NCI-H446 (cell line): ENCODE data around the gene RRAD.

Experiments
- DNase-seq, 2 experiments: peaks; one replicate each; lab custom pipeline; 2025; lab: John Stamatoyannopoulos, UW

The RRAD gene

DNA sequence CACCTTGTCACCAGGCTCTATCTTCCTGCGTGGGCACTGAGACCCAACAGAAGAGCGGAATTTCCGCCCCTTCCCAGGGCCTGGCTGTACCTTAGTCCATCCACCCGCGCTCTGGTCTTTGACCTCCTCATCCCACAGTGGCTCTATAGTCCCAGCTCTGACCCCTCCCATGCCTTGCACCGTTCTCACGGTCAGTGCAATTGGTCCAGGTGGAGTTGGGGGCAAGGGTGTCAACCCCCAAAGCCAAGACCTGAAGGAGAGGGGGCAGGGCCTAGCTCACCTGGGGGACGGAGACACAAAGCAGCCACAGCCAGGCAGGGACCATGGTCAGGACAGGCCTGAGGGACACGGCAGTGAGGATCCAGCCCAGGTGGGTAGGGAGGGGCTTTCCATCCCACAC is 7.6 kb downstream of the RRAD start:
- no peak for DNase-seq

DNA sequence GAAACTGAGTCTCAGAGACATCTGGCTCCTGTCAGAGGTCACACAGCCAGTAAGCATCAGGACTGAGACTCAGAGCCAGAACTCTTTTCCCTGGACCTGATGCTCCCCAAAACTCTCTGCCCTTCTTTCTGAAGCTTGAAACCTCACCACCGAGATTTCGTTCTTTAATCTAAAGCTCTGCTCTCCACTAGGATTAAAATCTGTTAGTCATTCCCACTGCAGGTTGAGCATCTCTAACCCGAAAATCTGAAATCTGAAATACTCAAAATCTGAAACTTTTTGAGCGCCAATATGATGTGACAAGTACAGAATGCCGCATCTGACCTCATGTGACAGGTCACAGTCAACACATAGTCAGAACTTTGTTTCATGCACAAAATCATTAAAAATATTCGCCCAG is 8.8 kb downstream of the RRAD start:
- no peak for DNase-seq

DNA sequence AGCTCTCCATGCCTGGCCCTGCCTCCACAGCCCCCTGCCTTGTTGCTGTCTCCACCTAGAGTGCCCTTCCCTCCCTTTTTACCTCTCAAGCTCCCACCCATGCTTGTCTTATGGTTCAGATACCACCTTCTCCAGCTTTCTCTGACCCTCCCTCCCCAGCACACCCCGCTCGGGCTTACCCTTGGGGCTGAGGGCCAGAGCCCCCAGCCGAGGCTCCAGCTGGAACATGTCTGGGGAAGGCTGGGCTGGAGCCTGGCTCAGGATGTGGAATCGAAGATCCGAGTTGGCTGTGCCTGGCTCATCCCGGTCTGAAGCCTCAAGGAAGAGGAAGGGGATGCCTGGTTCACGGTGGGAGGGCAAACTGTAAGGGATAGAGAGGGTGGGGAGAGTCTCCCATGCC is 10.3 kb downstream of the RRAD start:
- DNase-seq: no peak

GRCh38 chr16:66914541-66914940 is 10.8 kb downstream of the RRAD start:
- DNase-seq: no peak

DNA sequence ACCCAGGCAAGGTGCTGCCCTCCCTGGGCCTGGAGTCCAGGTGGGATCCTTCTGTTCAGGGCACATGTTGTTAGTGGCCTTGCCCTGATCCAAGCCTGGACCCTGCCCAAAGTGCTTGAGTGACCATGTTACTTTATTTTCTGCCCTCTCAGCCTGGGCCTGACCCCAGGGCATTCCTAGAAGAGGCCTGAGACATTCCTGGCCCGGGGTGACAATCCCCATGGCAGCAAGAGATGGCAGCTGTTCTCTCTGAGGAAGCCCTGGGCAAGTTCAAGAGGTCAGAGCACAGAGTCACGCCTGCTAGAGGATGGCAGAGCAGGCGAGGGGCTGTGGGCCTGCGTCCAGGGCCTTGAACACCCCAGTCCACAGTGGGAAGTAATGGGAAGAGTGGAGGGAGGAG is 11.6 kb downstream of the RRAD start:
- no peak for DNase-seq

DNA sequence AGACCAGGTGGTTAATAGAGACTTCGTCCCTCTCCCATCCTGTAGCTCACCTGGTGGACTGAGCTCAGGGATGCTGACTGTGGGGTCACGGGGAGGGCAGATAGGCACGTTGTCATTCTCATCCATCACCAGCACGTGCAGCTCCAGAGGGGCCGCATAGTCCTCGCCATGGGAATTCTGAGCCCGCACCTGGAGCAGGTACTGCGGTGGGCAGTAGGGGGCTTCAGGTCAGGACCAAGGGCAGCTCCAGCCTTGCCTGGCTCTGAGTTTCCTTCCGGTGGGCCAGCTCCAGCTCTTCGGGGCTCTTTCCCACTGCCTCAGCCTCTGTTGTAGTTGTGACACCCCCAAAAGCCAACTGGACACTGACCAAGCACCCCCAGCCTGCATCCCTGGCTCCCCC is 12.3 kb downstream of the RRAD start:
- no peak for DNase-seq

DNA sequence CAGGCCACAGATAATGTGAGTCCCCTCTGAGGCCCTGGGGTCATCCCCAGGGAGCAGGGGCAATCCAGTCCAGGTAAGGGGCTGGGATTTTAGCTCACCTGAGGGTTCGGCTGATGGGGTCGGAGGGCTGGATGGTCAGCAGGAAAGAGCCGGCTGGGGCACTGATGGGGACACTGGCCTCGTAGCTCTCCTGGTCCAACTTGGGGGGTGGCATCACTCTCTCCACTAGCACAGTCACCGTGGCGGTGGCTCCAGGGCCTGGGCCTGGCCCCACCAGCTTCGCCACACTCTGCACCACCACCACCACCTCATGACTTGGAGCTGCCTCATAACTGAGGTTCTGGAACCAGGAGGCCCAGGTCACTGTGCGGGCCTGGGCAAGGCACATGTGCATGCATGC is 13.5 kb downstream of the RRAD start:
- DNase-seq: no peak

- no peak for DNase-seq
Measured at GRCh38 chr16:66911112-66911511, 14.2 kb downstream of the RRAD start.

GRCh38 chr16:66910175-66910940 is 15.0 kb downstream of the RRAD start:
- DNase-seq: no peak

GRCh38 chr16:66908762-66909559 is 16.4 kb downstream of the RRAD start:
- DNase-seq: no peak

DNA sequence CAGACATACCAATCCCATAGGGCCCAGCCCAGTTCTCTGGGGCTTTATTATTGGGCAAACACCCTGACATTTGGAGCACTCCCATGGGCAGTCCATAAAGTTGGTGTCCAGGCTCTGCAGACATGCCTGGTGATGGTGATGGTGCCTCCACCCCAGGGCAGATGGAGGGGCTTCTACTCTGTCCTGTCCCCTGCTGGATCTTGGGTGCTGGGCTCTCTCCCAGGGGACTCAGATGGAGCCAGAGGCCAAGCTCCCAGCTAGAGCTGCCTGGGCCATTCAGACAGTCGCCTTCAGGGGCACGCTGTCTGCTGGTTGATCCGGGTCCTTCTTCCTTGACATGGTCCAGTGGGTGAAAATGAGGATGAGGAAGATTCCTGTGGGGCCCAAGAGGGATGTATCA is 17.2 kb downstream of the RRAD start:
- no peak for DNase-seq

GRCh38 chr16:66906916-66907836 is 18.2 kb downstream of the RRAD start:
- DNase-seq: no peak

DNA sequence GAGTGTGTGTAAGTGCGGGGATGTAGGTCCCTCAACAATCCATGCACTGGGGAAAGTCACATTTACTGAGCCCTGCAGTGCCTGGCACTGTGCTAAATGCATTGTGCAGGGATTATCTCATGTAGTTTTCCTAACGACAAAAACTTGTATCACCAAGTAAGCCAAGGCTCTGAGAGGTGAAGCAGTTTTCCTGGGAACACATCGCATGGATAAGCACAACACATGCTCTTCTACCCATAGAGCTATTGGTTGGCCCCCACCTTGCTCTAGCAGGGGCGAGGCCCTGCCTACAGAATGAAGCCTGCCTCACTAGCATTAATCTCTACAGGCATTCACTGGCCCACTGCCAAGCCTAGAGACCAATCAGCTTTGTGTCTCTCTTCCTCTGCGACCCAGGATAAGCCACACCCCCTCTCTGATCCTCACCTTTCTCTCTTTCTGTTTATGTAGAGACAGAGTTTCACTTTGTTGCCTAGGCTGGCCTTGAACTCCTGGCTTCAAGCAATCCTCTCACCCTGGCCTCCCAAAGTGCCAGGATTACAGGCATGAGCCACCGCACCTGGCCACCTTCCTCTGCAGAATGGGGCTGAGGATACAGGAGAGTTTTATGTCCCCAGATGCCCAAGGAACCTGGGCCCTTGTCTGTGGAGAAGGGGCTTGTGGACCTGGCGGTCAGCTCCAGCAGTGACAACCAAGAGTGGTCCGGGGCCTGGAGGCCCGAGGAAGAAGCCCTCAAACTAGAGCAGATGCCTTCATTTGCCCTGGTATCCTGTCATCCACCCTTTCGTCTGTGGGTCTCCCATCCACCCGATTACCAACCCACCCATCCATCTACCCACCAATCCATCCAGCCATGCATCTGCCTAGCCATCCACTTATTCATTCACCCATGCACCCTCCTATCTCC is 19.4 kb downstream of the RRAD start:
- DNase-seq: no peak

DNA sequence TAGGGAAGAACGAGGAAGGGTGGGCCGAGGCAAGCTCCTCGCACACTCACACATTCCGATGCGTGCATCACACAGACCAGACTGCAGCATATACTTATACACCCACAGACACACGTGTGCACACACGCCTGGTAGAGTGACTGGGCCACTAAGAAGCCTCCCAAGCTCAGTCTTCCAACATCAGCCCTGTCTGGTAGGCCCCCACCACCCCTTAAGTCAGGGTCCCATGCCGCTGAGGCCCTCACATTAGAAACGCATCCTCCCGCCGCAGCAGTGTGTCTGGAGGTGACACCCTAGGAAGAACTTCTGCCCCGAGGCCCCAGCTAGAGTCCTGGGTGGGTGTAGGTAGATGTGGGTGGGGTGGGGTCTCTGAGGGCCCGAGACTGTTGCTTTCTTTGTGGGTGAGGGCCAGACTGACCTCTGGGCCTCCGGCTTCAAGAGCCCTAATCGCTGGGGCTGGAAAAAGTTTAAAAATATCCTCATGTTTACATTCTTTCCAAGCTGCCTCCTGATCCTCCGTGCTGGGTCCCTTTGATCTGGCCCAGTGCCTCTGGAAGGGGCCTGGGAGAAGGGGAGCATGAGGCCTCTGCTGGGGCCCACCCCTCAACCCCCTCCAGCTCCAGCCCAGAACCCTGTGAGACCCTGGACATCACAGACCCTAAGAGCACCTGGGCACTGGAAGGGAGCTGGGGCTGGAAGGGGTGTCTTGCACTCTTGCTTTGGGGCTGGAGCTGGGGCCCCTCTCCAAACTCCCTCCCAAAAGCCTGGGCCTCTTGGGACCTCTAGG is 20.3 kb downstream of the RRAD start:
- DNase-seq: no peak

DNA sequence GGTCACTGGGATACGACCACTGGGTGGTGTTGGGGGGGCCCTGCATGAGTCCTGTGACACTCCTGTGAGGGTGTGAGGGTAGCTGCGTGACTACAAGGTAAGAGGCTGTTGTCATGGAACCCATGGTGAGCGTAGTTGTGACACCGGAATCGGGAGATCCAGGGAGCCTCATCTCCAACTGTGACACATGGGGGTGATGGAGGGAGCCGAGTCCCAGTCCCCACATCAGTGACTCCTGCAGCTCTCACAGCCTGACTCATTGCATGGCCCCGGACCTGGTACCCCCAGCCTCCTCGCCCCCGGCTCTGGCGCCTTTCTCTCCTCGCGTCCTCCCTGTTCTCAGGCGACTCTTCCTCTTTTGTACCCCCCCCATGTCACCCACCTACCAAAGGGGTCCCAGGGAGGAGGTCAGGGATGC is 20.9 kb downstream of the RRAD start:
- DNase-seq: no peak

DNA sequence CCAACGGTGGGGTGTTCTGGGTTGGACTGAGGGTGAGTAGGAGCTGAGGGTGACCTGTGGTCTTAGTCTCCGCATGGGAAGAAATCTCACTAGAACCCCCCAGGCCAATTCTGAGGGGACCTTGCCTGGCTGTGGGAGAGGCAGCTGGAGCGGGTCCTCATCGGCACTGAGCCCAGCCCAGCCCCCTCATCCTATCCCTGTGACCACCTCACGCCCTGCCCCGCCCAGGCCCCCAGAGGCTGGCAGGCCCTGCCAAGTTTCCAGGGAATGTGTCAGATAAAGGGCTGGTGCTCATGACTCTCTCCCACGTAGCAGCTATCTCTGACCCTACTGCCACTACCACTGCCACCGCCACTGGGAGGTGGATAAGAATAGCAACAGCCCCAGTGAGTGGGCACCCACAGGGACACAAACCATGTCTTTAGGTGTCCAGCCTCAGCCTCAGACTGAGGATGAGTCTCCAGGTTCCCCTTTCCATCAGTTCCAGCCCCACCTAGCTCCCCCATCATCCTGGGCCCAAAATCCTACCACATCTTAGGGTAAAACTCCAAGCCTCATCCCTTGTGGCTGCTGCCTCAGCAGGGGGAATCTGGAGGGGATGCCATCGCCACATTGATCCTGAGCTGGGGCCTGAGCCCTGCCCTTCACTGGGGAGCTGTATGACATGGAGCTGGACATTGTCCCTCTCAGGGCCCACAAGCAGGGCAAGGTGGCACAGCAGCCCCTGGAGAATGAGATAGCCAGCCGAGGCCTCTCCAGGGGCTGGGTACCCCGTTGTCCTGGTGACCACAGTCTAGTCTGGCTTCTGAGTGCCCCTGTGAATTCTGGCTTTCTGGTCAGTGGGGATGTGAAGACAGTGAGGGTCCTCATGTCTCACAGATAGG is 21.5 kb downstream of the RRAD start:
- no peak for DNase-seq

DNA sequence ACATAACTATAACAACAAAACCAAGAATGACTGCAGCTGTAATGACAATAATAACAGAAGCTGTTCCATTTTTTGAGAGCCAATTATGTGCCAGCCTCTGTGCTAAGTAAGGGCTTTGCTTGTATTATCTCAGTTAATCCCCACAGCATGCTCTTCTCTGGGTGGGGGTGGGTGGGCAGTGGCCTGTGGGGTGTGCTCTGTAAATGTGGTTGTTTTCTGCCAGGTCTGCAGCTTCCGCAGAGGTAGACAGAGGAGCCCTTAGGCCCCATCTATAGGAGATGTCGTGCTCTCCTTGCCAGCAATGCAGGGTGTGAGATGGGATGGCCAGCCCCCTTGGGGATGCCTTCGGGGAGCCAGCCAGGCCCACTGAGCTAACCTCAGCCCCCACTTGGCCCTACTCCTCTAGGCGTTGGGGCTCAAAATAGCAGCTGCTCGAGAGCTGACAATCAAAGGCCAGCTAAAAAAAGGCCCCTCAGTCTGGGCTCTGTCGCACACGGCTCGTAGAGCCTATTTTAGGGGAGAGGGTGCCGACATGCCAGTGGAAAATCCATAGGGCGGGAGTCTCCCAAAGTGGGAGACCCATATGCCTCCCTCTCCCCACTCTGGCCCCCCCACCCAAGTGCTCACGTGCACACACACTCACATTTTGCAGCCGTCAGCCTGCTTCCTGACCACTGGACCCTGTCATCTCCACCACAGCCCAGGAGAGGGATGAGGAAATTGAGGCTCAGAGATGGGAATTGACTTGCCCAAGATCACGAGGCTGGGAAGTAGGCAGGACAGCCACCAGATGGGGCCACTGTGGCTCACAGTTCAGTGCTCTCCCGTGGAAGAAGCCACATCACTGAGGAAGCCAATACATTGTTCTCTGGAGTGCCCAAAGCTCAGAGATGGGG is 22.4 kb downstream of the RRAD start:
- DNase-seq: no peak

GRCh38 chr16:66901626-66902025 is 23.7 kb downstream of the RRAD start:
- no peak for DNase-seq
